CD4-positive, alpha-beta T cell (primary cell): ENCODE results near the gene MPRIP. TPM values are rescaled to one million over a fixed set of nuclear protein-coding genes. Genes with fewer than 3 reads are reported as not detected.
A peak's percentile ranks its signal among the peaks of the same experiment; 100 is the strongest.

Source experiments
- ATAC-seq: fragments of 200-7000 bp; cut with Tn5 transposase; one replicate; pipeline ENCODE4 v1.10.0; 2022; ENCODE audit warnings: mild to moderate bottlenecking; ENCODE audit not compliant: poor library complexity
- CTCF ChIA-PET: fragments of 350-600 bp; sonication (Branson Sonifier 250); formaldehyde crosslinking; loops from one replicate; lab custom pipeline; 2021; ENCODE audit warnings: antibody characterized with exemption, inconsistent platforms; lab: Charles Lee
- POLR2A ChIA-PET: fragments of 350-600 bp; sonication (Branson Sonifier 250); formaldehyde crosslinking; loops from one replicate; lab custom pipeline; 2021; ENCODE audit warnings: antibody characterized with exemption, inconsistent platforms; lab: Charles Lee
- DNase-seq, 14 experiments: peaks; one replicate each; pipeline ENCODE4 v3.0.0-alpha.2; 2013 to 2020; ENCODE audit warnings: mixed read lengths in 2 of 14
- H3K27ac ChIP-seq, 2 donors: one replicate each; pipeline versions ENCODE4 v1.5.1 to v1.7.0; 2013; ENCODE audit warnings: low read length in 2 of 2, low read depth in 1 of 2, mild to moderate bottlenecking in 1 of 2
- H3K27me3 ChIP-seq, 2 experiments: 1 replicate in 1 of 2; 2 replicates in 1 of 2; pipeline versions ENCODE4 v1.6.1 to v1.7.0; 2013; ENCODE audit warnings: low read length in 2 of 2, control low read depth in 1 of 2, mild to moderate bottlenecking in 1 of 2, moderate library complexity in 1 of 2; ENCODE audit not compliant: insufficient read depth in 2 of 2, control insufficient read depth in 1 of 2
- H3K36me3 ChIP-seq: one replicate; pipeline ENCODE4 v1.6.1; 2013; ENCODE audit warnings: low read length, control low read depth; ENCODE audit not compliant: insufficient read depth
- H3K4me1 ChIP-seq: one replicate; pipeline ENCODE4 v1.6.1; 2013; ENCODE audit warnings: low read length, control low read depth; ENCODE audit not compliant: insufficient read depth
- H3K4me3 ChIP-seq: one replicate; pipeline ENCODE4 v1.5.1; 2013; ENCODE audit warnings: mild to moderate bottlenecking, low read length, moderate library complexity
- H3K9me3 ChIP-seq, 2 experiments: 1 replicate in 1 of 2; 2 replicates in 1 of 2; pipeline versions ENCODE4 v1.6.1 to v1.7.0; 2013; ENCODE audit warnings: low read length in 2 of 2, mild to moderate bottlenecking in 2 of 2, control low read depth in 1 of 2, moderate library complexity in 1 of 2; ENCODE audit not compliant: control insufficient read depth in 1 of 2, insufficient read depth in 1 of 2
- H3K27ac Mint-ChIP-seq: one replicate; pipeline ENCODE4 v1.8.0; 2020; ENCODE audit warnings: mixed read lengths
- H3K27me3 Mint-ChIP-seq: one replicate; pipeline ENCODE4 v1.8.0; 2021; ENCODE audit warnings: mixed read lengths
- H3K36me3 Mint-ChIP-seq: one replicate; pipeline ENCODE4 v1.8.0; 2021; ENCODE audit warnings: low read depth, mixed read lengths
- H3K4me1 Mint-ChIP-seq: one replicate; pipeline ENCODE4 v1.8.0; 2021; ENCODE audit warnings: low read depth, mixed read lengths
- H3K4me3 Mint-ChIP-seq: one replicate; pipeline ENCODE4 v1.8.0; 2020; ENCODE audit warnings: mild to moderate bottlenecking, mixed read lengths
- H3K9me3 Mint-ChIP-seq: one replicate; pipeline ENCODE4 v1.8.0; 2020; ENCODE audit warnings: mixed read lengths
- CTCF ChIP-seq: fragments of 200-600 bp; IDR thresholded peaks from one replicate; pipeline ENCODE4 v1.8.0; 2022; ENCODE audit warnings: antibody characterized with exemption, mild to moderate bottlenecking
- intact Hi-C, 2 experiments: fragments of 100-400 bp; cut with DNase I in 1 of 2; cut with micrococcal nuclease in 1 of 2; formaldehyde crosslinking; loops; one replicate each; pipeline versions ENCODE4 v1.15.1 to v1.9.0; 2023 to 2025; cut with DNase I, micrococcal nuclease
- total RNA-seq, 174 experiments: library from RNA in 2 of 174; stranded (reverse) in 2 of 174; gene quantifications; one replicate each; pipeline ENCODE4 v1.2.3 and lab custom pipeline; 2021 to 2026

Gene MPRIP
- total RNA-seq, 2 experiments from 2014 or later, result 176 to 188 TPM

- intact Hi-C loops, result loop anchor here in 1 of 2 experiments (10.0 kb wide), 1 partner anchor 49 kb away; the partner anchor contains the start of gene PLD6
- Mint-ChIP-seq H3K4me3 (peak overlapping the region; percentile 62), H3K36me3 (peaks cover 80% of the 10 kb centered on the region), H3K9me3 (no peaks in the 10 kb centered on the region), H3K27ac (peak overlapping the region; percentile 81), H3K4me1 (peaks cover 48% of the 10 kb centered on the region), H3K27me3 (no peaks in the 10 kb centered on the region)
- TF ChIP-seq CTCF, result no peak
- POLR2A ChIA-PET, result interaction anchor here (0.7 to 1.6 kb wide), 6 partner anchors 20 to 166 kb away, joined by 3 to 10 read pairs (median 4); no protein-coding TSS in a partner anchor
- DNase-seq (peak in 8 of 14 experiments; percentile 19 to 53 (median 39)), ATAC-seq (no peak)
- Histone ChIP-seq H3K27ac (no peak overlapping the region), H3K27me3 (no peaks in the 10 kb centered on the region), H3K4me1 (peaks cover 54% of the 10 kb centered on the region), H3K9me3 (no peaks in the 10 kb centered on the region), H3K4me3 (no peak overlapping the region), H3K36me3 (peaks cover 77% of the 10 kb centered on the region)
- CTCF ChIA-PET, result interaction anchor here (0.6 to 1.4 kb wide), 3 partner anchors 14 to 164 kb away, joined by 3 to 7 read pairs (median 3); no protein-coding TSS in a partner anchor
Observed at GRCh38 chr17:17155568-17155967, 113.3 kb downstream of the MPRIP start.

DNA sequence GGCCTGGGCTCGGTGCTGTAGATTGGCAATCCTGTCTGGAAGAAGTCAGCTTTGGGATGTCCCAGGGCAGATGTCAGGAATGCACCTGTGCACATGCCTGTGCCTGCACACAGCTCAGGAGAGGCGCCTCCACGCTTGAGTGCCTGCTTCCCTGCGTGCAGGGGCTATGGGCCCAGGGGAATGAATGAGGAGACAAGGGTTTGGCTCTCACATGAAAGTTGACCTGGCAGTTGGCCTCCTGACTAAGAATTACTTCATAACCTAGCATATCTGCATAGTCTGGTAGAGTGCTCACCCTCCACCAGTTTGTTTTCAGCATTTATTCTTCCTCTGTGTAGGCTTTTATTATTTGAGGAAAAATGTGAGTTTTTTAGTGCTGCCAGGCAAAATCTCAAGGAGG lies 113.8 kb downstream of the MPRIP start:
- H3K4me3 ChIP-seq, result no peak overlapping the region
- DNase-seq (no peak), ATAC-seq (no peak)
- no peaks in the 10 kb centered on the region for H3K9me3 ChIP-seq
- H3K4me3 Mint-ChIP-seq, result no peak overlapping the region
- POLR2A ChIA-PET, result interaction anchor here (1.1 to 1.6 kb wide), 4 partner anchors 19 to 124 kb away, joined by 3 to 10 read pairs (median 6); no protein-coding TSS in a partner anchor
- H3K27ac ChIP-seq, result no peak overlapping the region
- CTCF ChIA-PET, result interaction anchor here (0.6 to 1.4 kb wide), 3 partner anchors 14 to 164 kb away, joined by 3 to 7 read pairs (median 3); no protein-coding TSS in a partner anchor
- H3K4me1 Mint-ChIP-seq, result peaks cover 48% of the 10 kb centered on the region
- H3K27me3 Mint-ChIP-seq, result no peaks in the 10 kb centered on the region
- H3K27me3 ChIP-seq, result no peaks in the 10 kb centered on the region
- H3K36me3 ChIP-seq, result peaks cover 79% of the 10 kb centered on the region
- intact Hi-C loops, result loop anchor here in 1 of 2 experiments (10.0 kb wide), 1 partner anchor 49 kb away; the partner anchor contains the start of gene PLD6
- peaks cover 53% of the 10 kb centered on the region for H3K4me1 ChIP-seq
- peaks cover 80% of the 10 kb centered on the region for H3K36me3 Mint-ChIP-seq
- TF ChIP-seq CTCF, result no peak
- peak overlapping the region; percentile 81 for H3K27ac Mint-ChIP-seq
- H3K9me3 Mint-ChIP-seq, result no peaks in the 10 kb centered on the region

- ATAC-seq (no peak), DNase-seq (no peak)
- Histone ChIP-seq H3K27me3 (no peaks in the 10 kb centered on the region), H3K9me3 (no peaks in the 10 kb centered on the region), H3K27ac (no peak overlapping the region), H3K4me3 (no peak overlapping the region), H3K4me1 (peaks cover 49% of the 10 kb centered on the region), H3K36me3 (peaks cover 79% of the 10 kb centered on the region)
- POLR2A ChIA-PET, result interaction anchor here (1.6 kb wide), 1 partner anchor 19 kb away, joined by 10 read pairs; no protein-coding TSS in a partner anchor
- CTCF ChIA-PET, result interaction anchor here (1.1 to 1.4 kb wide), 2 partner anchors 15 to 165 kb away, joined by 3 to 7 read pairs; no protein-coding TSS in a partner anchor
- intact Hi-C loops, result loop anchor here in 1 of 2 experiments (10.0 kb wide), 1 partner anchor 48 kb away; the partner anchor contains the start of gene PLD6
- TF ChIP-seq CTCF, result no peak
- H3K36me3 Mint-ChIP-seq, result peaks cover 80% of the 10 kb centered on the region
- H3K27me3 Mint-ChIP-seq, result no peaks in the 10 kb centered on the region
- no peak overlapping the region for H3K4me3 Mint-ChIP-seq
- H3K4me1 Mint-ChIP-seq, result peaks cover 44% of the 10 kb centered on the region
- peak overlapping the region; percentile 47 for H3K27ac Mint-ChIP-seq
- H3K9me3 Mint-ChIP-seq, result no peaks in the 10 kb centered on the region
Observed at GRCh38 chr17:17156511-17156910, 114.3 kb downstream of the MPRIP start.
